Esophagus (tissue), 2 donors: ENCODE results near the gene NUBPL. TPM values are rescaled to one million over a fixed set of nuclear protein-coding genes. Genes with fewer than 3 reads are reported as not detected.
"Not testable (repeated sequence)": the region's sequence is repeated elsewhere in the genome, so short reads cannot be mapped to it uniquely, and the experiment has no call there.

Experiments used
- H3K27ac ChIP-seq, 2 donors: one replicate each; pipeline ENCODE4 v1.5.1; 2013; ENCODE audit warnings: low read depth in 2 of 2, mild to moderate bottlenecking in 2 of 2, inconsistent platforms in 1 of 2, low read length in 1 of 2, moderate library complexity in 1 of 2
- H3K27me3 ChIP-seq, 2 donors: one replicate each; pipeline ENCODE4 v1.6.1; 2013; ENCODE audit warnings: low read length in 2 of 2, control low read depth in 1 of 2, mild to moderate bottlenecking in 1 of 2; ENCODE audit not compliant: insufficient read depth in 2 of 2, control insufficient read depth in 1 of 2
- H3K36me3 ChIP-seq, 2 donors: one replicate each; pipeline ENCODE4 v1.6.1; 2013; ENCODE audit warnings: low read length in 1 of 2; ENCODE audit not compliant: control insufficient read depth in 2 of 2, insufficient read depth in 2 of 2
- H3K4me1 ChIP-seq, 2 donors: one replicate each; pipeline ENCODE4 v1.6.1; 2013; ENCODE audit warnings: low read length in 1 of 2; ENCODE audit not compliant: control insufficient read depth in 2 of 2, insufficient read depth in 2 of 2
- H3K4me3 ChIP-seq, 2 donors: one replicate each; pipeline ENCODE4 v1.5.1; 2013; ENCODE audit warnings: low read length in 2 of 2, mild to moderate bottlenecking in 2 of 2, low read depth in 1 of 2, moderate library complexity in 1 of 2
- H3K9me3 ChIP-seq, 2 donors: one replicate each; pipeline ENCODE4 v1.6.1; 2013; ENCODE audit warnings: mild to moderate bottlenecking in 2 of 2, low read depth in 1 of 2, low read length in 1 of 2, moderate library complexity in 1 of 2; ENCODE audit not compliant: control insufficient read depth in 2 of 2, insufficient read depth in 1 of 2
- WGBS, 2 donors: extraction: QIAGEN DNeasy Blood & Tissue Kit; methylation state at CpG; one replicate each; pipeline ENCODE4 v1.1.7; 2013; 5-methylcytosine and 5-hydroxymethylcytosine counted together
- polyA plus RNA-seq, 2 donors: library from polyadenylated mRNA; stranded (reverse); fragments of 200-250 nt; gene quantifications; one replicate each; pipeline ENCODE4 v1.2.3, GENCODE V29; 2013
- donor health status: healthy with polysubstance abuse.
- donor health status: Bipolar disorder and iron deficiency.

NUBPL gene
- polyA plus RNA-seq, 2 donors = 1.7 to 3.2 TPM

DNA sequence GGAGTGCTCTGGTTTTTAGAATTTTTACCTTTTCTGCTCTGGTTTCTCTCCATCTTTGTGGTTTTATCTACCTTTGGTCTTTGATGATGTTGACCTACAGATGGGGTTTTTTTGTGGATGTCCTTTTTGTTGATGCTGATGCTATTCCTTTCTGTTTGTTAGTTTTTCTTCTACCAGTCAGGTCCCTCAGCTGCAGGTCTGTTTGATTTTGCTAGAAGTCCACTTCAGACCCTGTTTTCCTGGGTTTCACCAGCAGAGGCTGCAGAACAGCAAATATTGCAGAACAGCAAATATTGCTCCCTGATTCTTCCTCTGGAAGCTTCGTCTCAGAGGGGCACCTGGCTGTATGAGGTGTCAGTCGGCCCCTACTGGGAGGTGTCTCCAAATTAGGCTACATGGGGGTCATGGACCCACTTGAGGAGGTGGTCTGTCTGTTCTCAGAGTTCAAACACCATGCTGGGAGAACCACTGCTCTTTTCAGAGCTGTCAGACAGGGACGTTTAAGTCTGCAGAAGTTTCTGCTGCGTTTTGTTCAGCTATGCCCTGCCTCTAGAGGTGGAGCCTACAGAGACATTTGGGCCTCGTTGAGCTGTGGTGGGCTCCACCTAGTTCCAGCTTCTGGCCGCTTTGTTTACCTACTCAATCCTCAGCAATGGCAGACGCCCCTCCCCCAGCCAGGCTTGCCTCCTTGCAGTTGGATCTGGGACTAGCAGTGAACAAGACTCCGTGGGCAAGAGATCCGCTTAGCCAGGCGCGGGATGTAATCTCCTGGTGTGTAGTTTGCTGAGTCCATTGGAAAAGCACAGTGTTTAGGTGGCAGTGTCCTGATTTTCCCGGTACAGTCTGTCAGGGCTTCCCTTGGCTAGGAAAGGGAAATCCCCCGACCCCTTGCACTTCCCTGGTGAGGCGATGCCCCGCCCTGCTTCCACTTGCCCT is 250.8 kb downstream of the NUBPL start:
- not testable (repeated sequence) for H3K27ac ChIP-seq, H3K4me1 ChIP-seq, H3K4me3 ChIP-seq, H3K9me3 ChIP-seq, H3K27me3 ChIP-seq, H3K36me3 ChIP-seq
- WGBS, 2 donors = 83 to 86% methylated on average over 15 of the region's 15 CpGs

- WGBS, 2 donors = 93 to 94% methylated on average over 2 of the region's 2 CpGs
- H3K4me1 ChIP-seq, H3K27me3 ChIP-seq, H3K27ac ChIP-seq, H3K36me3 ChIP-seq, H3K4me3 ChIP-seq, H3K9me3 ChIP-seq: not testable (repeated sequence)
These were observed 252.7 kb downstream of the NUBPL start for GRCh38 chr14:31813724-31814490.

- H3K9me3 ChIP-seq = no peaks in the 10 kb centered on the region
- H3K27me3 ChIP-seq = no peaks in the 10 kb centered on the region
- H3K4me3 ChIP-seq = no peak overlapping the region
- no peak overlapping the region for H3K27ac ChIP-seq
- no peaks in the 10 kb centered on the region for H3K36me3 ChIP-seq
- no peaks in the 10 kb centered on the region for H3K4me1 ChIP-seq
These were observed 258.1 kb downstream of the NUBPL start for GRCh38 chr14:31819281-31819680.

GRCh38 chr14:31825459-31825858 is 264.3 kb downstream of the NUBPL start:
- H3K4me1 ChIP-seq = no peaks in the 10 kb centered on the region
- no peak overlapping the region for H3K27ac ChIP-seq
- no peak overlapping the region for H3K4me3 ChIP-seq
- H3K36me3 ChIP-seq = no peaks in the 10 kb centered on the region
- H3K27me3 ChIP-seq = no peaks in the 10 kb centered on the region
- H3K9me3 ChIP-seq = no peaks in the 10 kb centered on the region

DNA sequence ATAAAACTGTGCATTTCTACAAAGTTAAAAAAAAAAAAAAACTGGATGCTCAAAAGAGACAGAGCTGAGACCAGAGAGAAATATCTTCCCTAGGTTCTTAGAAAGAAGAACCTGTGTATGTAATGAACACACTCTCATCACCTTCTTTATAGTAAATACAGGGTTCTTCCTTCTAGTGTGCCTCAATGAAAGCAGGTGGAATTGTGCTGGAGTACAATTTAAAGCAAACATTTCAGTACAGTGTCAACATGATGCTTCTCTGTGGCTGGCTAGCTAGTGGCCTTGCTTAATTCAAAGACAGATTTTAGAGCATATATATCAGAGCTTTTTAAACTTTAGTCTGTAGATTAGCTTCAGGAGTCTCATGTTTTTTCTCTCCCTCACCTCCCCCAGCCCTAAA is 266.1 kb downstream of the NUBPL start:
- Histone ChIP-seq H3K27ac (no peak overlapping the region), H3K4me3 (no peak overlapping the region), H3K27me3 (no peaks in the 10 kb centered on the region), H3K9me3 (no peaks in the 10 kb centered on the region), H3K4me1 (no peaks in the 10 kb centered on the region), H3K36me3 (no peaks in the 10 kb centered on the region)

GRCh38 chr14:31828946-31829868 is 268.0 kb downstream of the NUBPL start:
- Histone ChIP-seq H3K27ac (no peak overlapping the region), H3K4me3 (no peak overlapping the region), H3K36me3 (no peaks in the 10 kb centered on the region), H3K27me3 (no peaks in the 10 kb centered on the region), H3K4me1 (no peaks in the 10 kb centered on the region), H3K9me3 (no peaks in the 10 kb centered on the region)
- 73 to 80% methylated on average over 3 of the region's 3 CpGs for WGBS, 2 donors

DNA sequence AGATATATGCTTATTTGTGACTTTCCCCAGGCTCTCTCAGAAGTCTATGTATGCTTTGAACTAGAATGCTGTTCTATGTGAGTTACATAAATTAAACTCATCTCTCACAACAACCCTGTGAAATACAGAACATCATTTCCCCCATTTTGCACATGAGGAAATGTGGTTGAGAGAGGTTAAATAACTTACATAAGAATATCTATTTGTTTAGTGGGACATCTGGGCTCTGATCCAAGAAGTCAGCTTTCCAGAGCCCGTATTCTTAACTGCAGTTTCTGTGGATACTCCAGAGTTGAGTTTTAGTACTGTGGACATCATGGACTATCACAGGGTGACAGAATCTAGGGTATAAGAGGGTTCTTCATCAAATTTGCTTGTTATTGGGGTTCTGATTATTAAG is 273.4 kb downstream of the NUBPL start:
- H3K36me3 ChIP-seq = no peaks in the 10 kb centered on the region
- no peaks in the 10 kb centered on the region for H3K4me1 ChIP-seq
- no peaks in the 10 kb centered on the region for H3K9me3 ChIP-seq
- 44 to 53% methylated on average over 1 of the region's 1 CpG for WGBS, 2 donors
- H3K4me3 ChIP-seq = no peak overlapping the region
- no peaks in the 10 kb centered on the region for H3K27me3 ChIP-seq
- no peak overlapping the region for H3K27ac ChIP-seq

GRCh38 chr14:31835049-31835448 is 273.8 kb downstream of the NUBPL start:
- Histone ChIP-seq H3K9me3 (no peaks in the 10 kb centered on the region), H3K27ac (no peak overlapping the region), H3K4me3 (no peak overlapping the region), H3K4me1 (no peaks in the 10 kb centered on the region), H3K36me3 (no peaks in the 10 kb centered on the region), H3K27me3 (no peaks in the 10 kb centered on the region)
- 89 to 91% methylated on average over 2 of the region's 2 CpGs for WGBS, 2 donors

GRCh38 chr14:31837031-31837430 is 275.8 kb downstream of the NUBPL start:
- no peaks in the 10 kb centered on the region for H3K36me3 ChIP-seq
- H3K4me1 ChIP-seq = no peaks in the 10 kb centered on the region
- H3K9me3 ChIP-seq = no peaks in the 10 kb centered on the region
- H3K27ac ChIP-seq = no peak overlapping the region
- no peak overlapping the region for H3K4me3 ChIP-seq
- no peaks in the 10 kb centered on the region for H3K27me3 ChIP-seq
- 95 to 96% methylated on average over 5 of the region's 5 CpGs for WGBS, 2 donors
